Liver (tissue), 9 donors: ENCODE data around the gene GLI1. TPM values are rescaled to one million over a fixed set of nuclear protein-coding genes. Genes with fewer than 3 reads are reported as not detected.

Experiments used
- DNase-seq: peaks from one replicate; pipeline ENCODE4 v3.0.0-alpha.2; 2017; ENCODE audit warnings: low spot score
- H3K27ac ChIP-seq, 2 donors: one replicate each; pipeline ENCODE4 v1.7.0; 2013; ENCODE audit warnings: inconsistent platforms in 2 of 2, low read length in 2 of 2, control low read depth in 1 of 2, low read depth in 1 of 2, mild to moderate bottlenecking in 1 of 2
- H3K27me3 ChIP-seq, 4 donors: one replicate each; pipeline versions ENCODE4 v1.6.1 to v1.7.0; 2013; ENCODE audit warnings: low read length in 3 of 4, inconsistent platforms in 1 of 4, mild to moderate bottlenecking in 1 of 4, moderate library complexity in 1 of 4; ENCODE audit not compliant: control insufficient read depth in 4 of 4, insufficient read depth in 4 of 4
- H3K36me3 ChIP-seq, 4 donors: one replicate each; pipeline versions ENCODE4 v1.6.1 to v1.7.0; 2013; ENCODE audit warnings: low read length in 3 of 4, mild to moderate bottlenecking in 3 of 4, low read depth in 1 of 4, moderate library complexity in 1 of 4; ENCODE audit not compliant: control insufficient read depth in 4 of 4, insufficient read depth in 3 of 4
- H3K4me1 ChIP-seq, 4 donors: one replicate each; pipeline versions ENCODE4 v1.6.1 to v1.7.0; 2013; ENCODE audit warnings: low read length in 3 of 4, mild to moderate bottlenecking in 3 of 4, moderate library complexity in 1 of 4; ENCODE audit not compliant: control insufficient read depth in 4 of 4, insufficient read depth in 4 of 4
- H3K4me3 ChIP-seq, 3 donors: one replicate each; pipeline versions ENCODE4 v1.6.1 to v1.7.0; 2013; ENCODE audit warnings: low read length in 3 of 3, control low read depth in 1 of 3, low read depth in 1 of 3, mild to moderate bottlenecking in 1 of 3
- H3K9ac ChIP-seq, 2 donors: one replicate each; pipeline ENCODE4 v1.7.0; 2013; ENCODE audit warnings: low read length in 2 of 2, mild to moderate bottlenecking in 2 of 2, moderate library complexity in 2 of 2, control low read depth in 1 of 2, low read depth in 1 of 2
- H3K9me3 ChIP-seq, 4 donors: one replicate each; pipeline versions ENCODE4 v1.6.1 to v1.7.0; 2013; ENCODE audit warnings: low read length in 3 of 4; ENCODE audit not compliant: control insufficient read depth in 4 of 4
- EGR1 ChIP-seq, 2 donors: IDR thresholded peaks; 2 replicates each; pipeline ENCODE4 v1.6.1; 2016 to 2018; ENCODE audit warnings: antibody characterized with exemption in 2 of 2, low read depth in 2 of 2
- FOXA1 ChIP-seq: IDR thresholded peaks from 2 replicates; pipeline ENCODE4 v1.6.1; 2016; ENCODE audit warnings: antibody characterized with exemption
- FOXA2 ChIP-seq: IDR thresholded peaks from 2 replicates; pipeline ENCODE4 v1.6.1; 2016; ENCODE audit warnings: antibody characterized with exemption
- GABPA ChIP-seq, 2 donors: IDR thresholded peaks in 1 of 2; conservative IDR thresholded peaks in 1 of 2; 2 replicates each; pipeline ENCODE4 v1.6.1; 2016; ENCODE audit warnings: antibody characterized with exemption in 2 of 2, mild to moderate bottlenecking in 1 of 2, moderate library complexity in 1 of 2
- HNF4A ChIP-seq, 2 donors: conservative IDR thresholded peaks; 2 replicates each; pipeline ENCODE4 v1.6.1; 2016; ENCODE audit warnings: antibody characterized with exemption in 2 of 2, mild to moderate bottlenecking in 2 of 2
- HNF4G ChIP-seq: IDR thresholded peaks from 2 replicates; pipeline ENCODE4 v1.6.1; 2016; ENCODE audit warnings: antibody characterized with exemption
- JUND ChIP-seq, 2 donors: IDR thresholded peaks; 2 replicates each; pipeline ENCODE4 v1.6.1; 2016; ENCODE audit warnings: antibody characterized with exemption in 2 of 2
- NR2F2 ChIP-seq: IDR thresholded peaks from 2 replicates; pipeline ENCODE4 v1.6.1; 2016; ENCODE audit warnings: antibody characterized with exemption
- RAD21 ChIP-seq, 2 donors: IDR thresholded peaks; 2 replicates each; pipeline ENCODE4 v1.6.1; 2016; ENCODE audit warnings: antibody characterized with exemption in 2 of 2, mild to moderate bottlenecking in 2 of 2
- RXRA ChIP-seq, 2 donors: IDR thresholded peaks; 2 replicates each; pipeline ENCODE4 v1.6.1; 2017 to 2018; ENCODE audit warnings: antibody characterized with exemption in 2 of 2, mild to moderate bottlenecking in 1 of 2
- SP1 ChIP-seq: IDR thresholded peaks from 2 replicates; pipeline ENCODE4 v1.6.1; 2018; ENCODE audit warnings: antibody characterized with exemption, mild to moderate bottlenecking
- TAF1 ChIP-seq: conservative IDR thresholded peaks from 2 replicates; pipeline ENCODE4 v1.6.1; 2016; ENCODE audit warnings: antibody characterized with exemption, mild to moderate bottlenecking
- YY1 ChIP-seq: IDR thresholded peaks from 2 replicates; pipeline ENCODE4 v1.6.1; 2016; ENCODE audit warnings: antibody characterized with exemption, mild to moderate bottlenecking
- WGBS: extraction: QIAGEN DNeasy Blood & Tissue Kit; methylation state at CpG from one replicate; pipeline ENCODE4 v1.1.7; 2013; 5-methylcytosine and 5-hydroxymethylcytosine counted together
- polyA plus RNA-seq, 2 donors: library from polyadenylated mRNA; stranded (reverse) in 1 of 2; unstranded in 1 of 2; fragments of 200-250 nt in 1 of 2; fragments of >200 nt in 1 of 2; fragmentation: Nextera tagmentation in 1 of 2; extraction: Ambion mirVana in 1 of 2; gene quantifications; one replicate each; pipeline versions ENCODE4 v1.2.1 to v1.2.3, GENCODE V29; 2013 to 2015
- total RNA-seq, 2 donors: library from RNA; depleted of rRNA; stranded (reverse); fragments of >200 nt; gene quantifications; one replicate each; pipeline ENCODE4 v1.2.3, GENCODE V29; 2014
- TF ChIP-seq, protein P1 (sequence below): IDR thresholded peaks from 2 replicates; pipeline ENCODE4 v1.6.1; 2016; ENCODE audit warnings: antibody characterized with exemption
- TF ChIP-seq, protein P2 (sequence below): fragments of 150-350 bp; IDR thresholded peaks from 2 replicates; pipeline ENCODE4 v1.5.1; 2017; ENCODE audit warnings: improper control_type of control experiment, low read depth, low read length; ENCODE audit not compliant: missing input control
- TF ChIP-seq, protein P3 (sequence below): IDR thresholded peaks from 2 replicates; pipeline ENCODE4 v1.6.1; 2016; ENCODE audit warnings: antibody characterized with exemption, mild to moderate bottlenecking
- TF ChIP-seq, protein P4 (sequence below): IDR thresholded peaks from 2 replicates; pipeline ENCODE4 v1.6.1; 2016; ENCODE audit warnings: antibody characterized with exemption
- TF ChIP-seq, protein P5 (sequence below): IDR thresholded peaks from 2 replicates; pipeline ENCODE4 v1.6.1; 2016; ENCODE audit warnings: antibody characterized with exemption
- donor health status: healthy.
- donor health status: healthy.
- donor health status: healthy.
- donor health status: healthy.
- donor health status: healthy.

Gene GLI1
- total and polyA plus RNA-seq, 4 donors = 0.09 to 0.44 (median 0.24) TPM

DNA sequence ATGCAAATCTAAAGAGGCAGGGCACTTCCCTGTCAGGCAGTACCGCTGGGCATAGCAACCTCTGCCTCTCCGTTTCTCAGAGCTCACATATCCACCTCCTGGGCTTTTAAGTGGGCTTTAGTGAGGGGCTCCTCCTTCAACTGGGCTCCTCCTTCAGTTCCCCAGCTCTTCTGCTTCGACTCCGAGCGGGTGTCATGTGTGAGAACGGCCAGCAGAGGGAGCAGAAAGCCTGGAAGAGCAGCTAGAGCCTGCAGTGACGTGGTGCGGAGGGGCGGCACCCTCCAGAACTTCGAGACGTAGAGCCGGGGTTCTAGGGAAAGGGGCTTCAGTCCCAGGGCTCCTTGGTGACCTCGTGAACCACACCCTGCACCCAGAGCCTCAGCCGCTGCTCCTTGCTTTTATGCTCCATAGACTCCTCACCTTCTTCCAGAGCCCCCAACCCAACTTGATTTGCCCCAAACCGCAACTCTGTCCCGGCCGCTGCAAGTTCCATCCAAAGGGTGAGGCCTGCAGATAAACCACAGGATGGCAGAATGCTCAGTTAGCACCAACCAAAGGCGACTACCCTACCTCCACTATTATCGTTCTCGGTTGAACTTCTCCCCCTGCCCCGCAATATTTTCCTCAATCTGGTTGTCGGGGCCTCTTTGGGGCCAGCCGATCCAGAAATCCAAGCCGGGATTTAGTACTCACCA, 383 bp upstream of the GLI1 start:
- H3K9me3 ChIP-seq = no peaks in the 10 kb centered on the region
- peak overlapping the region; percentile 45 to 80 (median 67) for H3K4me3 ChIP-seq
- peak overlapping the region; percentile 72 to 87 for H3K9ac ChIP-seq
- peak; percentile 91 for DNase-seq
- no peaks in the 10 kb centered on the region for H3K27me3 ChIP-seq
- peaks cover 7 to 41% (median 23%) of the 10 kb centered on the region in 4 donors for H3K4me1 ChIP-seq
- H3K27ac ChIP-seq = peak overlapping the region; percentile 94 to 96
- under 1% methylated on average over 24 of the region's 24 CpGs for WGBS
- H3K36me3 ChIP-seq = no peaks in the 10 kb centered on the region
- no peak for TF ChIP-seq SP1
- TF ChIP-seq, protein P1, sequence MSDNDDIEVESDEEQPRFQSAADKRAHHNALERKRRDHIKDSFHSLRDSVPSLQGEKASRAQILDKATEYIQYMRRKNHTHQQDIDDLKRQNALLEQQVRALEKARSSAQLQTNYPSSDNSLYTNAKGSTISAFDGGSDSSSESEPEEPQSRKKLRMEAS = no peak
- TF ChIP-seq FOXA2 = no peak
- TF ChIP-seq, protein P2, sequence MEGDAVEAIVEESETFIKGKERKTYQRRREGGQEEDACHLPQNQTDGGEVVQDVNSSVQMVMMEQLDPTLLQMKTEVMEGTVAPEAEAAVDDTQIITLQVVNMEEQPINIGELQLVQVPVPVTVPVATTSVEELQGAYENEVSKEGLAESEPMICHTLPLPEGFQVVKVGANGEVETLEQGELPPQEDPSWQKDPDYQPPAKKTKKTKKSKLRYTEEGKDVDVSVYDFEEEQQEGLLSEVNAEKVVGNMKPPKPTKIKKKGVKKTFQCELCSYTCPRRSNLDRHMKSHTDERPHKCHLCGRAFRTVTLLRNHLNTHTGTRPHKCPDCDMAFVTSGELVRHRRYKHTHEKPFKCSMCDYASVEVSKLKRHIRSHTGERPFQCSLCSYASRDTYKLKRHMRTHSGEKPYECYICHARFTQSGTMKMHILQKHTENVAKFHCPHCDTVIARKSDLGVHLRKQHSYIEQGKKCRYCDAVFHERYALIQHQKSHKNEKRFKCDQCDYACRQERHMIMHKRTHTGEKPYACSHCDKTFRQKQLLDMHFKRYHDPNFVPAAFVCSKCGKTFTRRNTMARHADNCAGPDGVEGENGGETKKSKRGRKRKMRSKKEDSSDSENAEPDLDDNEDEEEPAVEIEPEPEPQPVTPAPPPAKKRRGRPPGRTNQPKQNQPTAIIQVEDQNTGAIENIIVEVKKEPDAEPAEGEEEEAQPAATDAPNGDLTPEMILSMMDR = peak; percentile 89
- TF ChIP-seq FOXA1 = no peak
- TF ChIP-seq, protein P3, sequence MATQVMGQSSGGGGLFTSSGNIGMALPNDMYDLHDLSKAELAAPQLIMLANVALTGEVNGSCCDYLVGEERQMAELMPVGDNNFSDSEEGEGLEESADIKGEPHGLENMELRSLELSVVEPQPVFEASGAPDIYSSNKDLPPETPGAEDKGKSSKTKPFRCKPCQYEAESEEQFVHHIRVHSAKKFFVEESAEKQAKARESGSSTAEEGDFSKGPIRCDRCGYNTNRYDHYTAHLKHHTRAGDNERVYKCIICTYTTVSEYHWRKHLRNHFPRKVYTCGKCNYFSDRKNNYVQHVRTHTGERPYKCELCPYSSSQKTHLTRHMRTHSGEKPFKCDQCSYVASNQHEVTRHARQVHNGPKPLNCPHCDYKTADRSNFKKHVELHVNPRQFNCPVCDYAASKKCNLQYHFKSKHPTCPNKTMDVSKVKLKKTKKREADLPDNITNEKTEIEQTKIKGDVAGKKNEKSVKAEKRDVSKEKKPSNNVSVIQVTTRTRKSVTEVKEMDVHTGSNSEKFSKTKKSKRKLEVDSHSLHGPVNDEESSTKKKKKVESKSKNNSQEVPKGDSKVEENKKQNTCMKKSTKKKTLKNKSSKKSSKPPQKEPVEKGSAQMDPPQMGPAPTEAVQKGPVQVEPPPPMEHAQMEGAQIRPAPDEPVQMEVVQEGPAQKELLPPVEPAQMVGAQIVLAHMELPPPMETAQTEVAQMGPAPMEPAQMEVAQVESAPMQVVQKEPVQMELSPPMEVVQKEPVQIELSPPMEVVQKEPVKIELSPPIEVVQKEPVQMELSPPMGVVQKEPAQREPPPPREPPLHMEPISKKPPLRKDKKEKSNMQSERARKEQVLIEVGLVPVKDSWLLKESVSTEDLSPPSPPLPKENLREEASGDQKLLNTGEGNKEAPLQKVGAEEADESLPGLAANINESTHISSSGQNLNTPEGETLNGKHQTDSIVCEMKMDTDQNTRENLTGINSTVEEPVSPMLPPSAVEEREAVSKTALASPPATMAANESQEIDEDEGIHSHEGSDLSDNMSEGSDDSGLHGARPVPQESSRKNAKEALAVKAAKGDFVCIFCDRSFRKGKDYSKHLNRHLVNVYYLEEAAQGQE = peak; percentile 24
- peak in 1 of 2 donors; percentile 35 for TF ChIP-seq JUND (IDR thresholded peaks at IDR 0.05)
- TF ChIP-seq NR2F2 = peak; percentile 24
- TF ChIP-seq, protein P4, sequence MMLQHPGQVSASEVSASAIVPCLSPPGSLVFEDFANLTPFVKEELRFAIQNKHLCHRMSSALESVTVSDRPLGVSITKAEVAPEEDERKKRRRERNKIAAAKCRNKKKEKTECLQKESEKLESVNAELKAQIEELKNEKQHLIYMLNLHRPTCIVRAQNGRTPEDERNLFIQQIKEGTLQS = no peak
- no peak for TF ChIP-seq YY1
- peak in 1 of 2 donors; percentile 7 for TF ChIP-seq HNF4A (conservative IDR thresholded peaks at IDR 0.05)
- peak; percentile 81 to 85 for TF ChIP-seq RAD21 (IDR thresholded peaks at IDR 0.05)
- no peak for TF ChIP-seq HNF4G
- TF ChIP-seq, protein P5, sequence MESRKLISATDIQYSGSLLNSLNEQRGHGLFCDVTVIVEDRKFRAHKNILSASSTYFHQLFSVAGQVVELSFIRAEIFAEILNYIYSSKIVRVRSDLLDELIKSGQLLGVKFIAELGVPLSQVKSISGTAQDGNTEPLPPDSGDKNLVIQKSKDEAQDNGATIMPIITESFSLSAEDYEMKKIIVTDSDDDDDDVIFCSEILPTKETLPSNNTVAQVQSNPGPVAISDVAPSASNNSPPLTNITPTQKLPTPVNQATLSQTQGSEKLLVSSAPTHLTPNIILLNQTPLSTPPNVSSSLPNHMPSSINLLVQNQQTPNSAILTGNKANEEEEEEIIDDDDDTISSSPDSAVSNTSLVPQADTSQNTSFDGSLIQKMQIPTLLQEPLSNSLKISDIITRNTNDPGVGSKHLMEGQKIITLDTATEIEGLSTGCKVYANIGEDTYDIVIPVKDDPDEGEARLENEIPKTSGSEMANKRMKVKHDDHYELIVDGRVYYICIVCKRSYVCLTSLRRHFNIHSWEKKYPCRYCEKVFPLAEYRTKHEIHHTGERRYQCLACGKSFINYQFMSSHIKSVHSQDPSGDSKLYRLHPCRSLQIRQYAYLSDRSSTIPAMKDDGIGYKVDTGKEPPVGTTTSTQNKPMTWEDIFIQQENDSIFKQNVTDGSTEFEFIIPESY = no peak
- TF ChIP-seq GABPA (IDR thresholded peaks at IDR 0.05 in 1 of 2, conservative IDR thresholded peaks at IDR 0.05 in 1 of 2) = no peak
- TF ChIP-seq TAF1 = no peak
- TF ChIP-seq RXRA (IDR thresholded peaks at IDR 0.05) = peak in 1 of 2 donors; percentile 3
- TF ChIP-seq EGR1 (IDR thresholded peaks at IDR 0.05; ENCODE audit: low read depth in 2 of 2) = peak in 1 of 2 donors; percentile 11
